ENCODE data around the gene TCHP.

DNA sequence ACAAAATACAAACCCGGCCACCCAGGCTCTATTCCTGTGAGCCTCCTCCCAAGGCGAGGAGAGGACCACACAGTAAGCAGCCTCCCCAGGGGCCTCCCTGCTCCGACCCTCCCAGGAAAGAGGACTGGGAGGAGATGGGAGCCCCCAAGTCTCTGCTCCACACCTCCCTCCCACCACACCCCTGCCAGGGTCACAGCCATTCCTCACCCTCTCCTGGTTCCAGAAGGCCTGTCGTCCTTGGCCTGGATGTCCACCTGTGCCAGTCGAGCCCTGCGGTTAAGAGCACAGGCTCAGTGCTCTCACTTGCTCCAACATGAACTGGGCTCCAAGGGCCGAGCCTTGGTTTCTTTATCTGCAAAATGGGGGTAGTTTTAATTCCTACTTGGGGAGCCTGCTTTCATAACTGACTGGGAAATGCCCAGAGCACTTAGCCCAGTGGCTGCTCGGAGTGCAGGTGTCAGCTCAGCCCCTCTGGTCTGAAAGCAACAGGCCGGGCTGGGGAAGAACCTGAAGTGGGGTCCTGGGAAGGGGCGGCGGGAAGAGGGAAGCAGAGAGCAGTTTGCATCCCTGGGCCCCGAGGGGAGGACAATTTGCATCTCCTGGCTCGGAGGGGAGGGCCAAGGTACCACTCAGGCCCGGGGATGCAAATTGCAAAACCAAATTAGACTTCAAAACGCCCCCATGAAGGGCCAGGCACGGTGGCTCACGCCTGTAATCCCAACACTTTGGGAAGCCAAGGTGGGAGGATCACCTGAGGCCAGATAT is 23.6 kb downstream of the TCHP start:
- TF ChIP-seq, protein P1, sequence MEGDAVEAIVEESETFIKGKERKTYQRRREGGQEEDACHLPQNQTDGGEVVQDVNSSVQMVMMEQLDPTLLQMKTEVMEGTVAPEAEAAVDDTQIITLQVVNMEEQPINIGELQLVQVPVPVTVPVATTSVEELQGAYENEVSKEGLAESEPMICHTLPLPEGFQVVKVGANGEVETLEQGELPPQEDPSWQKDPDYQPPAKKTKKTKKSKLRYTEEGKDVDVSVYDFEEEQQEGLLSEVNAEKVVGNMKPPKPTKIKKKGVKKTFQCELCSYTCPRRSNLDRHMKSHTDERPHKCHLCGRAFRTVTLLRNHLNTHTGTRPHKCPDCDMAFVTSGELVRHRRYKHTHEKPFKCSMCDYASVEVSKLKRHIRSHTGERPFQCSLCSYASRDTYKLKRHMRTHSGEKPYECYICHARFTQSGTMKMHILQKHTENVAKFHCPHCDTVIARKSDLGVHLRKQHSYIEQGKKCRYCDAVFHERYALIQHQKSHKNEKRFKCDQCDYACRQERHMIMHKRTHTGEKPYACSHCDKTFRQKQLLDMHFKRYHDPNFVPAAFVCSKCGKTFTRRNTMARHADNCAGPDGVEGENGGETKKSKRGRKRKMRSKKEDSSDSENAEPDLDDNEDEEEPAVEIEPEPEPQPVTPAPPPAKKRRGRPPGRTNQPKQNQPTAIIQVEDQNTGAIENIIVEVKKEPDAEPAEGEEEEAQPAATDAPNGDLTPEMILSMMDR (conservative IDR thresholded peaks at IDR 0.05; ENCODE audit: low read length), result no peak
- no peak for TF ChIP-seq EZH2phosphoT487 (IDR thresholded peaks at IDR 0.05; ENCODE audit: borderline replicate concordance, low read depth, low read length)
